GM12801 (cell line): ENCODE results near the gene ATP6AP1.

Source experiments
- CTCF ChIP-seq: IDR thresholded peaks from one replicate; pipeline ENCODE4 v1.5.1; 2011; ENCODE audit warnings: control low read depth; ENCODE audit not compliant: insufficient read length; ENCODE audit errors: extremely low read depth

The ATP6AP1 gene

DNA sequence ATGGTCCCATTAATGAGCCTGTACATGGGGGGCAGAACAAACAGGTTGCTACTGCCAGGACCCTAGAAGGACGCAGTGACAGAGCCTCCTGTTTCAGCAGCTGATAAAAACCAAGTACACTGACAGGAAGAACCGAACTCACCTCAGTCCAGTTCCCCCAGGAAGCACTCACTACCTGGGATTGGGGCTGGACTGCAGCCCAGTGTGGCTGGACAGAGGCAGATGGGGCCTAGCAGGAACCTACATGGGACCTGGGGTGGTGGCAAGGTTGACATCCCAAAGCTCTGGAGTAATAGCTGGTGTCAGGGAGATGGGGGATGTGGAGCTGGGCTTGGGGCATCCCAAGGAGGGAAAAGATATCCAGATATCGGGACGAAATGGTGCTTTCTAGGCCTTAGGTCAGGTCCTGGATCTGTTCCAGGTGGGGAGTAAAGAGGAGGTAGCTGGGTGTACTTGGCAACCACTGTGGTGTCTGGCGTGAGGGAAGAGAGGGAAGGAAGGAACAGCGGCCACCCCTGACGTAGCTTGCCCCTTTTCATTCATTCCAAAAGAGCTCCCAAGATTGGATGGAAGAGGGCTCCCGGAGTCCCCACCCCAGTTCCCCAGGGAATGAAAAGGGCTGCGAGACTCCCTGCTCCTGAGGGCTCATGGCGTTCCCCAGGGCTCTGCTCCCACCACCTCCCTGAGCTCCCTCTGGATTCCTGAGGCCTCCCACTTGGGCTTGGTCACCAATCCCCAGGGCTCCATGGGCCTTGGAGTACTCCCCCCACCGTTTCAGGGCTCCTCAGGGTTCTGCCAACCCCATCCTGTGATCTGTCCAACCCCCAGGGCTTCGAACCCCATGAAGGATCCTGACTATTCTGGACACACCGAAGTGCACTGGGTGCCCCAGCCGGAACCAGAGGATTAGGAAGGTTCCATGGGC, 44.9 kb upstream of the ATP6AP1 start:
- no peak for TF ChIP-seq CTCF

DNA sequence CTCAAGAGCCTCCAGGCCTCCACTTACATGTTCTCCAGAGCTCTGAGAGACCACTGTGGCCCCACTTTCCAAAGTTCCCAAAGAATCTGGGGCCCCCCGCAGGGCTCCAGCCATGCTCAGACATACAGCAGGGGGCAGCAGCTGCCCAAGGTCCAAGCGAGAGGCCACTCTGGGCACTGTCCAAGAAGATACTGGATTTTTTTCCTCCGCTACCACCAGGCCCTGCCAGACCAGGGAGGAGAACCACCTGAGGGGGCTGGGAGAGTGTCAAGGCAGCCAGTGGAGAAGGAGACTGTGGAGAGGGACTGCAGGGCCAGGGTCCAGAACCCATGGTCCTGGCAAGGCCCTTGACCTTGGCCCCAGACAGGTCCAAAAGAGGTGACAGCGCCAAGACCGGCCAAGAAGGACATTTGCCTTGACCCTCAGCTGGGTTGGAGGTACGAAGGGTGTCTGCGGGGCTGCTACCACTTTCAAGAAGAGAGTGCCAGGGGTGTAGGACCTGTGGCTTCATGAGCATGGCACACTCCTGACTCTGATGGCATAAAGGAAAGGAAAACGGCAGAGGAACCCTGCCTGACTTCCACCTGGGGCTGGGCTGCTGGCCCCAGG, 44.1 kb upstream of the ATP6AP1 start:
- no peak for TF ChIP-seq CTCF

DNA sequence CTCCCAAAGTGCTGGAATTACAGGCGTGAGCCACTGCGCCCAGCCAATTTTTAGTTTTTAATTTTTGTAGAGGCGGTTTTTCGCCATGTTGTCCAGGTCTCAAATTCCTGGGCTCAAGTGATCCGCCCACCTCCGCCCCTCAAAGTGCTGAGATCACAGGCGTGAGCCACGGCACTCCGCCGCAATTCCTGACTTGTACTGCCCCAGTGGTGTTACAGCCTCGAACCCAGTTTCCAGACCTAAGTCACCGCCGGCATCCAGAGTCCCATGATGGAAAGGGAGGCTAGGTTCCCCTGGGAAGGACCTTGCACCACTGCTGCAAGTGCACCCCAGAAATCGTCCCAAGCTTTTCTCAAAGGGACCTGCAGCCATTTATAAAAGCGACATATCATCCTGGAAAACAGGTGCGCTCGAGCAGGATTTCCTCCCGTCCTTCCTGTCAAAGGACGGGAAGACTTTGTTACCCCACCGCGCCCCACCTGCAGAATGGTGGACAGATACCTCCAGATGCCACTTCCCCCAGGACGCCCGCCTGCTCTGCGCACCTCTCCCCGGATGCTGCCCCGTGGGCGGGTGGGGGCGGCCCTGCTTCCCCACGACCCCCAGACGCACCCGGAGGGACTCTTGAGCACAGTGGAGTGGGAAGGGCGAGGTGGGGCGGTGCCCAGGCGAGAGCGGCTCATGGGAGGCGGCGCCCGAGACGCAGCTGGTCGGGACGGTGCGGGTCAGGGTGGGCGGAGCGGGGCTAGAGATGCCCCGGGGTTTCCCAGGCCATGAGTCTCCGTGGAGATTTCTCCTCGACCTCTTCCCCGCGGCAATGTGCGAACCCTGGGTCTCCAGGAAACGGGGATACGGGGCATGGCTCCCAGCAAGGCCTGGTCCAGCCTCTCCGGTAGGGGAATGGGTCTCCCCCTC, 31.2 kb upstream of the ATP6AP1 start:
- TF ChIP-seq CTCF = no peak

DNA sequence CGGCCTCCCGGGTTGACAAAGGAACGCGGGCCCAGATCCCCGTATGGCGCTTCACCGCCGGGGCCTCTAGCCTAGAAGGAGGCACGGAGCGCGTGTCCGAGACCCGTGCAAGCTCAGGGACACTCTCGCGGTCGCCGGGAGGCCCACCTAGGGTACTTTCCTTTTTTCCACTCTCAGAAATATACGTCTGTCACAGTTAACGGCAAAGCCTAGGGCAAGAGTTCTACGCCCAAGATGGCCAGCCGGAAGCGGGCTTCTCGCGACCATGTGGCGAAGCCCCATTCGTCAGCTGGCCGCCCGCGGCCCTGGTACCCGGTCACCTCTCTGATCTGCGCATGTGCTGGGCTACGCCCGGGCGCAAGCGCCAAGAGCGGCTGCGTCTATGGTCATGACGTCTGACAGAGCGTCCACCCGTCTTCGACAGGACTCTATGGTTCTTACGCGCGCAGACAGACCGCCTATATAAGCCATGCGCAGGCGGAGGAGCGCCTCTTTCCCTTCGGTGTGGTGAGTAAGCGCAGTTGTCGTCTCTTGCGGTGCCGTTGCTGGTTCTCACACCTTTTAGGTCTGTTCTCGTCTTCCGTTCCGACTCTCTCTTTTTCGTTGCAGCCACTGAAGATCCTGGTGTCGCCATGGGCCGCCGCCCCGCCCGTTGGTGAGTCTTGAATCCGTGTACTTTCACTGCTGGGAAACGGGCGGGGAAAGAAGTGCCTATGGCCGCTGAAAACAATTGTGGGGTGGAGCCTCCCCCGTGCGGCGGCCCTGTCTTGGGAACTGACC, 30.4 kb upstream of the ATP6AP1 start, which contains the start of gene RPL10:
Gene RPL10 (plus strand): TSS at position 490 of the 780 bp plus-strand sequence. CDS start 143 bp downstream, at position 633.
- no peak for TF ChIP-seq CTCF

DNA sequence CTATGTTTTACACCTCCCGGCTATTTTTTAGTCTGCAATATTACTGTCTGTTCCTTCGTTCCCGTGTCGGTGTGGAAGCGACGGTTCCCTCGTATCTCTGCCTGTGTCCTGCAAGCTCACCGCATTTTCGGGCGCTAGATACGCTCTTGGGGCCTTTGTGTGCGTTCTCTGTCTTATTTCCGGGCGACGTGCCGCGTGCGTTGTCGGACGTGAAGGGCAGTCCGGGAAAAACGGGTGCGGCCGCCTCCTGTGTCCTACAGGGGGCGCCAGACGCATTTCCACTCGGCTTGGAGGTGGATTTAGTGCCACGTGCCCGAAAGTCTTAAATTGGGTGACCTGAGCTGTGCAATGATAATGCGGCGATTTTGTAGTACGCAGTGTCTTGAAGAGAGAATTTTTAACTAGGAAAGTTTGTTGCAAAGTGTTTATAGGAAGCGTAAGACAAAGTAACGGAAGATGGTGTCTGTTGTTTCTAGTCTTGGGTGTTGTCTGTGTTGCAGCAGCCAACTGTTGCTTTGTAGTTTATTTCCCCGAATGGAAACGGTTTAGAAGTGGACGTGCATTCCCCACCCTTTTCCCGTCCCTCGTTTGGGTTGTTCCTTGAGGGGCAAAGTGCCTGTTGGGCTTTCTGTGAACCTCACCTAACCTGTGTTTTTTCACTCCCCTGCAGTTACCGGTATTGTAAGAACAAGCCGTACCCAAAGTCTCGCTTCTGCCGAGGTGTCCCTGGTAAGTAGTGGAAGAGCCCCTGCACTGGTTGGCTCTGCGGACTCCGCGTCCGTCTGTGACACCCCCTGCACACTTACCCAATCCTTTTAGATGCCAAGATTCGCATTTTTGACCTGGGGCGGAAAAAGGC, 29.6 kb upstream of the ATP6AP1 start:
- no peak for TF ChIP-seq CTCF

DNA sequence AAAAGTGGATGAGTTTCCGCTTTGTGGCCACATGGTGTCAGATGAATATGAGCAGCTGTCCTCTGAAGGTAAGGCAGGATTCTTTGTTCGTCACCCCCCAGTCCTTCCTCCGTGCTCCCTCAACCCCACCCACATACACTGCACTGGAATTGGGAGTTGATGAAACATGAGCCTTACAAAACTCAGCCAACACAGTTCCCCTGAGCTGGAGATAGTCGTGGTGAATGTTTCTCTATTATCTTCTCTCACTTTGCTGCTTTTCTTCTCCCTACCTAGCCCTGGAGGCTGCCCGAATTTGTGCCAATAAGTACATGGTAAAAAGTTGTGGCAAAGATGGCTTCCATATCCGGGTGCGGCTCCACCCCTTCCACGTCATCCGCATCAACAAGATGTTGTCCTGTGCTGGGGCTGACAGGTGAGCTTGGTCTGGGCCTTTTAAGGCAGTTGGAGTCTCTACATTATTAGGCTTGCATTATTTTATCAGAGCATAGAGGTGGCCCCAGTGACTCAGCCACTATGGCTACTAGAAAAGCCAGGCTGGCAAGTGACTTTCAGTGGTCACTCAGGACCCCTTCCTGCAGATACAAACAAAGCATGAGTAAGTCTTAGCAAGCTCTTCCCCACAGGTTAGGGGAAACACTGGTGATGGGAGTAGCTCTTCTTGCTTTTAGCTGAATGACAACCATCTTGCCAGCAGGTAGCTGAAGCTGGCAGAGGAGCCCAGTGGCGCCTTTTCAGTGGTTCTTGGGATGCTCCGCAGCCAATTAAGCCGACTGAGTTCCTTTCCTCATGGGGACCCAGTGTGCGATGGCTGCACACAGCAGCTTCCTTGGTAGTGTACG, 28.7 kb upstream of the ATP6AP1 start:
- no peak for TF ChIP-seq CTCF
